Measurements from ENCODE around the gene WAS.
"Not testable (repeated sequence)": the region's sequence is repeated elsewhere in the genome, so short reads cannot be mapped to it uniquely, and the experiment has no call there.

The WAS gene

DNA sequence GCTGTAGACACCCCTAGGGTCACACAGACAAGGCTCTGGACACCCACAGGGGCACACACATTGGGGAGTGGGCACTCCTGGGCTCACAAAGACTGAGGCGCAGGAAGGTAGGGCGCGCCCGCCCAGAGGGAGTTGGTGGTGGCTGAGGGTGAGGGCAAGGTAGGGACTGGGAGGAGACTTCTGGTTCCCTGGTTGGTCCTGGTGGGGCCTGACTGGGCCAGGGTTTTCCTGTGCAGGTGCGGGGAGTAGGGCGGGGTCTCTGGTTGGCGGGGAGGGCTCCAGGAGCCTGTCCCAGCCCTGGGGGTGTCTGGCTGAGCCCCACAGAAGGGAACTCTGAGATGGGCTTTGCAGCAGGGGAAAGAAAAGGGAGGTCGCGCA lies 6.7 kb upstream of the WAS start:
- TF ChIP-seq, protein P1, sequence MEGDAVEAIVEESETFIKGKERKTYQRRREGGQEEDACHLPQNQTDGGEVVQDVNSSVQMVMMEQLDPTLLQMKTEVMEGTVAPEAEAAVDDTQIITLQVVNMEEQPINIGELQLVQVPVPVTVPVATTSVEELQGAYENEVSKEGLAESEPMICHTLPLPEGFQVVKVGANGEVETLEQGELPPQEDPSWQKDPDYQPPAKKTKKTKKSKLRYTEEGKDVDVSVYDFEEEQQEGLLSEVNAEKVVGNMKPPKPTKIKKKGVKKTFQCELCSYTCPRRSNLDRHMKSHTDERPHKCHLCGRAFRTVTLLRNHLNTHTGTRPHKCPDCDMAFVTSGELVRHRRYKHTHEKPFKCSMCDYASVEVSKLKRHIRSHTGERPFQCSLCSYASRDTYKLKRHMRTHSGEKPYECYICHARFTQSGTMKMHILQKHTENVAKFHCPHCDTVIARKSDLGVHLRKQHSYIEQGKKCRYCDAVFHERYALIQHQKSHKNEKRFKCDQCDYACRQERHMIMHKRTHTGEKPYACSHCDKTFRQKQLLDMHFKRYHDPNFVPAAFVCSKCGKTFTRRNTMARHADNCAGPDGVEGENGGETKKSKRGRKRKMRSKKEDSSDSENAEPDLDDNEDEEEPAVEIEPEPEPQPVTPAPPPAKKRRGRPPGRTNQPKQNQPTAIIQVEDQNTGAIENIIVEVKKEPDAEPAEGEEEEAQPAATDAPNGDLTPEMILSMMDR (IDR thresholded peaks at IDR 0.05; ENCODE audit: insufficient read depth, low read length, missing control alignments): no peak
- CTCF ChIA-PET: no interaction called here
- peak overlapping the region; percentile 67 for H3K4me3 ChIP-seq (ENCODE audit: low read depth, low read length)
- POLR2A ChIA-PET: interaction anchor here (1.0 kb wide), 1 partner anchor 19 kb away, joined by 5 read pairs; the partner anchor contains the start of gene SUV39H1
- DNase-seq (ENCODE audit: low read depth, low spot score): no peak

DNA sequence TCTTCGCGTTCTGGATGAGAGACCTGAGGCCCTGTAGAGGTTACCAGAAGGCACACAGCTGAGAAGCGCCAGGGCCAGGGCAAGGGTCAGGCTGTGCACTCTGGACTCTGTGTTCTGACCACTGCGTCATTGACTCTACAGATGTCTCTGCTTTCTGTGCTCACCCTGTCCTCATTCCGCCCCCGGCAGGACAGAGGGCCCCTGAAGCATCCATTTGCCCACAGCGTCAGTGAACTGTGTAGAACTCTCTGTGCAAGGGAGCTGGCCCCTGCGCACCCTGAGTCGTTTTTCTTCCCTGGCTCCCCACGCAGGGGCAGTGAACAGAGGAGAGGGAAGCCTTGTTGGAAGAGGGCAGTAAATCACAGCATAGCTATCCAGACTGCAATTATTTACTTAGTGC lies 6.1 kb upstream of the WAS start:
- H3K4me3 ChIP-seq (ENCODE audit: low read depth, low read length): peak overlapping the region; percentile 67
- ChIA-PET POLR2A (no interaction called here), CTCF (no interaction called here)
- TF ChIP-seq, protein P1 (IDR thresholded peaks at IDR 0.05; ENCODE audit: insufficient read depth, low read length, missing control alignments): no peak
- DNase-seq (ENCODE audit: low read depth, low spot score): no peak

DNA sequence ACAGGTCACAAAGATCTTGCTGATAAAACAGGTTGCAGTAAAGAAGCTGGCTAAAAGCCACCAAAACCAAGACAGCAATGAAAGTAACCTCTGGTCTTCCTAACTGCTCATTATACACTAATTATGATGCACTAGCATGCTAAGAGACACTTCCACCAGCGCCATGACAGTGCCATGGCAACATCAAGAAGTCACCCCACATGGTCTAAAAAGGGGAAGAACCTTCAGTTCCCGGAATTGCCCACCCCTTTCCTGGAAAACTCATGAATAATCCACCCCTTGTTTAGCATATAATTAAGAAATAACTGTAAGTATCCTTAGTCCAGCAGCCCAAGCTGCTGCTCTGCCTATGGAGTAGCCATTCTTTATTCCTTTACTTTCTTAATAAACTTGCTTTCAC lies 3.1 kb upstream of the WAS start:
- H3K4me3 ChIP-seq (ENCODE audit: low read depth, low read length); DNase-seq (ENCODE audit: low read depth, low spot score); POLR2A ChIA-PET; CTCF ChIA-PET: not testable (repeated sequence)

DNA sequence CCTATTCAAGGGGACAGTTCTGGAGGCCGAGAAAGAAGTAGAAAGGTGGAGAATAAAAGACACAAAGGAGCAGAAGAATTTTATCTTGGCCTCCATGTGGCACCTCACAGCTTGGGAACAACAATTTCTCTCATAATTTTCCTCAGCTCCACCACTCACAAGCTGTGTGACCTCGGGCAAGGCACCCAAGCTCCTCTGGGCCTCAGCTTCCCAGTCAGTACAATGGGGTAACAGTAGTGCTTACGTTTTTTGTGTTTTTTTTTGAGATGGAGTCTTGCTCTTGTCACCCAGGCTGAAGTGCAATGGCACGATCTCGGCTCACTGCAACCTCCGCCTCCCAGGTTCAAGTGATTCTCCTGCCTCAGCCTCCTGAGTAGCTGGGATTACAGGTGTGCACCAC lies 2.7 kb upstream of the WAS start:
- POLR2A ChIA-PET; CTCF ChIA-PET; DNase-seq (ENCODE audit: low read depth, low spot score); H3K4me3 ChIP-seq (ENCODE audit: low read depth, low read length): not testable (repeated sequence)

DNA sequence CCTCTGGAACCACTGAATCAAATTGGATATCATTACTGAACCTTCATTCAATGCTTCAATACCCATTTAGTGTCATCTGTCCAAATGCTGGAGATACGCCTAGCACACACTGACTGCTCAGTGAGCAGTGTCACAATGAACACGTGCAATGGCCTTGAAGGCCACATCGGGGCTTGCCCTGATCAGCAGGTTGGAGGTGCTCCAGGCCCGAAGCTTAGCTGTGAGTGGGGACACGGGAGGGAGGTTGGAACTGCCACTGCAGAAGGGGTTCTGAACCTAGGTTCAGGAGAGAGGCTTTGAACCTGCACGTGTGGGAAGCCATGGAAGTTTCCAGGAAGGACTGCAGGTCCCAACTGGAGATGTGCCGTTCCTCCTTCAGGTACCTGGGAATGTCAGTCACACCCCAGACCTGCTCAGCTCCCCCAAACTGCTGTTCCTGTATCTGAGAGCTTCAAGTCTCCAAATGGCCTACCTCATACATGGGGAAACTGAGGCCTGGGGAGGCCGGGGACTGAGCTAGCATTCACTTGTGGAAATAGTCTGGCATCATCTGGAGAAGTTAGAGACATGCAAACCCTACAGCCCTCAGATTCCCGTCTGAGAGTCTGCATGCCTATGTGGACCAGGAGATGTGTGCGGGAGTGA lies 1.9 kb upstream of the WAS start:
- no peak overlapping the region for H3K4me3 ChIP-seq (ENCODE audit: low read depth, low read length)
- POLR2A ChIA-PET: no interaction called here
- DNase-seq (ENCODE audit: low read depth, low spot score): no peak
- TF ChIP-seq, protein P1 (IDR thresholded peaks at IDR 0.05; ENCODE audit: insufficient read depth, low read length, missing control alignments): no peak
- CTCF ChIA-PET: no interaction called here

DNA sequence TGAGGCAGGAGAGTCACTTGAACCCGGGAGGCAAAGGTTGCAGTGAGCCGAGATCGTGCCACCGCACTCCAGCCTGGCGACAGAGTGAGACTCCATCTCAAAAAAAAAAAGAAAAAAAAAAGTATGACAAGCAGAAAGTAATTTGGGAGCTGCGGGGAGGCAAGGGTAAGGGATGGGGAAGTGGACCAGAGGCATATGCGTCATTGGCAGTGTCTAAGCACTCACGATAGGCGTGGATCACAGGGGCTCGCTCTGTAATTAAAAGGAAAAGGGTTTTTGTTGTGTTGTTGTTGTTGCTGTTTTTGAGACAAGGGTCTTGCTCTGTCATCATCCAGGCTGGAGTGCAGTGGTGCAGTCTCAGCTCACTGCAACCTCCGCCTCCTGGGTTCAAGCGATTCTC lies 804 bp upstream of the WAS start:
- CTCF ChIA-PET; POLR2A ChIA-PET; H3K4me3 ChIP-seq (ENCODE audit: low read depth, low read length); DNase-seq (ENCODE audit: low read depth, low spot score): not testable (repeated sequence)

DNA sequence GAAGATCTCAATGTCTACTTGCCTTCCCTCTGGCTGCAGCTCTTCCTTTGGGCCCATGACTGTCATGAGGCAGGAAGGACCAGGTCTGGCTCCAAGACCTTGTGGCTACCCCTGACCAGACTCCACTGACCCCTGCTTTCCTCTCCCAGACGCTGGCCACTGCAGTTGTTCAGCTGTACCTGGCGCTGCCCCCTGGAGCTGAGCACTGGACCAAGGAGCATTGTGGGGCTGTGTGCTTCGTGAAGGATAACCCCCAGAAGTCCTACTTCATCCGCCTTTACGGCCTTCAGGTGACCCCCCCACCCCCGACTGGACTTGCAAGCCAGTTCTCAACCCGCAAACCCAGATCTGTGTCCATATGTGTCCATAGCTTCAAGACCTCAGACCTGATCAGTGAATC lies 535 bp downstream of the WAS start:
- no peak overlapping the region for H3K4me3 ChIP-seq (ENCODE audit: low read depth, low read length)
- DNase-seq (ENCODE audit: low read depth, low spot score): no peak
- CTCF ChIA-PET: no interaction called here
- TF ChIP-seq, protein P1 (IDR thresholded peaks at IDR 0.05; ENCODE audit: insufficient read depth, low read length, missing control alignments): no peak
- POLR2A ChIA-PET: no interaction called here

DNA sequence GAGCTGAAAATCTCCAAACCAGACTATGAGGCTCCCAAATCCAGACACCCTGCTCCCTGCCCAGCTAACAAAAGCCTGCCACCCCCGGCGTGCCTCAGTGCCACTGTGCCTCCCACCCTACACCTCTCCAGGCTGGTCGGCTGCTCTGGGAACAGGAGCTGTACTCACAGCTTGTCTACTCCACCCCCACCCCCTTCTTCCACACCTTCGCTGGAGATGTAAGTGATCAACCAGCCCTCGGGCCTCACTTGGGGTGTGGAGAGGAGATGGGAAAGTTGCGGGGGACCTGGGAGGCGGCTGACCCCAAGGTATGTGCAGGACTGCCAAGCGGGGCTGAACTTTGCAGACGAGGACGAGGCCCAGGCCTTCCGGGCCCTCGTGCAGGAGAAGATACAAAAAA lies 1.8 kb downstream of the WAS start:
- DNase-seq (ENCODE audit: low read depth, low spot score): no peak
- POLR2A ChIA-PET: no interaction called here
- H3K4me3 ChIP-seq (ENCODE audit: low read depth, low read length): no peak overlapping the region
- TF ChIP-seq, protein P1 (IDR thresholded peaks at IDR 0.05; ENCODE audit: insufficient read depth, low read length, missing control alignments): no peak
- CTCF ChIA-PET: no interaction called here
